Activated naive CD4-positive, alpha-beta T cell treated with anti-CD3 and anti-CD28 coated beads, Interleukin-2, amount 50 U/mL, for 24 hours (primary cell): ENCODE measurements around the gene PACS1.

Experiments
- H3K27ac Mint-ChIP-seq: one replicate; pipeline ENCODE4 v1.8.0; 2021; ENCODE audit warnings: mild to moderate bottlenecking, mixed read lengths
- H3K27me3 Mint-ChIP-seq: one replicate; pipeline ENCODE4 v1.8.0; 2021; ENCODE audit warnings: mixed read lengths
- H3K36me3 Mint-ChIP-seq: one replicate; pipeline ENCODE4 v1.8.0; 2021; ENCODE audit warnings: mixed read lengths
- H3K4me1 Mint-ChIP-seq: one replicate; pipeline ENCODE4 v1.8.0; 2021; ENCODE audit warnings: mixed read lengths
- H3K4me3 Mint-ChIP-seq: one replicate; pipeline ENCODE4 v1.8.0; 2021; ENCODE audit warnings: mild to moderate bottlenecking, mixed read lengths
- H3K9me3 Mint-ChIP-seq: one replicate; pipeline ENCODE4 v1.8.0; 2021; ENCODE audit warnings: mixed read lengths

Gene PACS1

GRCh38 chr11:66221012-66221411 lies 150.9 kb downstream of the PACS1 start:
- H3K4me3 Mint-ChIP-seq, result no peak overlapping the region
- no peaks in the 10 kb centered on the region for H3K27me3 Mint-ChIP-seq
- peaks cover 11% of the 10 kb centered on the region for H3K36me3 Mint-ChIP-seq
- H3K4me1 Mint-ChIP-seq, result peaks cover 22% of the 10 kb centered on the region
- no peaks in the 10 kb centered on the region for H3K9me3 Mint-ChIP-seq
- H3K27ac Mint-ChIP-seq, result peak overlapping the region; percentile 84

DNA sequence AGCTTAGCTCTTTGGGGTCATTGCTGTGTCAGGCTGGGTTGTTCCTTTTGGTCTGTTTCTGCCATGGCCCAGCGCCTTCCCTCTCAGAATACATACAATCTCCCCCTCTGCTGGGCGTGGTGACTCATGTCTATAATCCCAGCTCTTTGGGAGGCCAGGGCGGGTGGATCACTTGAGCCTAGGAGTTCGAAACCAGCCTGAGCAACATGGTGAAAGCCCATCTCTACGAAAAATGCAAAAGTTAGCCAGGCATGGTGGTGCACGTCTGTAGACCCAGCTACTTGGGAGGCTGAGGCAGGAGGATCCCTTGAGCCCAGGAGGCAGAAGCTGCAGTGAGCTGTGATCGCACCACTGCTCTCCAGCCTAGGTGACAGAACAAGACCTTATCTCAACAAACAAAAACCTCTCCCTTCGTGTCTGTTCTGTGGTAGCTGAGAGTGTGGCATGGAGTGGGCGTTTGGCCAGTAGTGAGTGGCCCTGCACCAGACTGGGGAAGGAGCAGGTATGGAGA lies 151.7 kb downstream of the PACS1 start:
- Mint-ChIP-seq H3K4me3 (no peak overlapping the region), H3K36me3 (peaks cover 8% of the 10 kb centered on the region), H3K27ac (peak overlapping the region; percentile 97), H3K9me3 (no peaks in the 10 kb centered on the region), H3K4me1 (peaks cover 22% of the 10 kb centered on the region), H3K27me3 (no peaks in the 10 kb centered on the region)

- Mint-ChIP-seq H3K27ac (peak overlapping the region; percentile 97), H3K9me3 (no peaks in the 10 kb centered on the region), H3K4me3 (peak overlapping the region; percentile 47), H3K4me1 (peaks cover 22% of the 10 kb centered on the region), H3K27me3 (no peaks in the 10 kb centered on the region), H3K36me3 (peaks cover 8% of the 10 kb centered on the region)
Measured at GRCh38 chr11:66222358-66223149, 152.5 kb downstream of the PACS1 start.

DNA sequence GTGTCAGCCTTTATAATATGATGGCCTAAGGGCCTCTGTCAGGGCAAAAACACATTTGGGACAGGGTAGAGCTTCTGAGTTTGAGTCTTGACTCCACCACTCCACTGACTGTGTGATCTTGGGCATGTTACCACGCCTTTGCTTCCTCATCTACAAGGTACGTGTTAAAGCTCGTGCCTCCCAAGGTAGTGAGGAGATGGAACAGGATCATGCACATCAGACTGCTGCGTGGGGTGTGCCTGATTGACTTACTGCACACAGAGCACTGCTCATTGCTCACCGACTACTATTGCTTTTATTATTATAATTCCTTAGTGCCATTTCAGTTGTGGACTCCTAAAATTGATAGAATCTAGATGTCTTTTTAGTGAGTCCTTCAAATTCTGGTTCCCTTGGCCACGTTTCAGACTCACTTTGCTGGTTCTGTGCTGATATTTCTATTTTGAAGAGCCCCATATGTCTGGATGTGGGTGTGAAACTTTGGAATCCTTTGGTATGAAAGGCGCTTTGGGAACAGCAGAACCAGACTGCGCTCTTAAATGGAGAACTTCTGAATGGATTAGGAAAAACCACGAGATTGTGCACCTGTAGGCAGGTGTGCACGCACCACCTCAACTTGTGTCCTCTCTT lies 154.3 kb downstream of the PACS1 start:
- H3K27ac Mint-ChIP-seq, result no peak overlapping the region
- no peaks in the 10 kb centered on the region for H3K27me3 Mint-ChIP-seq
- no peaks in the 10 kb centered on the region for H3K9me3 Mint-ChIP-seq
- peaks cover 17% of the 10 kb centered on the region for H3K4me1 Mint-ChIP-seq
- no peak overlapping the region for H3K4me3 Mint-ChIP-seq
- peaks cover 4% of the 10 kb centered on the region for H3K36me3 Mint-ChIP-seq

DNA sequence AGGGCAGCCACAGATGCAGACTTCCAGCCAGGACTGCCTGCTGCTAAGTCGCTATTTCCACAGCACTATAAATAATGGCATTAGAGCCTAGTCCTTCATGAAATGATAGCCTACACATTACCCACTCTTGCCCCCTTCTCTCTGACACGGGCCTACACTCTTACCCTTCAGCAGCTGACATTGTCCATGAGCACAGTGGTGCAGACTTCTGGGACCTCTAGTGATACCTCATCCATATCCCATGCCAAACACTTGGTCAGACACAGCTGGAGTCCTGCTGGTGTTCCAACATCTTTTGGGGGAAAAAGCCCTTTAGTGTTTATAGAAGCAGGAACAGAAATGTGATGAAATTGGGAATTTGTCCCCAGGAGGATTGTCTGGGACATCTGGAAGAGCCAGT lies 155.0 kb downstream of the PACS1 start:
- Mint-ChIP-seq H3K4me3 (no peak overlapping the region), H3K27ac (no peak overlapping the region), H3K4me1 (peaks cover 17% of the 10 kb centered on the region), H3K36me3 (peaks cover 4% of the 10 kb centered on the region), H3K27me3 (no peaks in the 10 kb centered on the region), H3K9me3 (no peaks in the 10 kb centered on the region)

GRCh38 chr11:66226101-66226500 lies 156.0 kb downstream of the PACS1 start:
- Mint-ChIP-seq H3K4me3 (no peak overlapping the region), H3K36me3 (peaks cover 4% of the 10 kb centered on the region), H3K27me3 (no peaks in the 10 kb centered on the region), H3K27ac (peak overlapping the region; percentile 46), H3K4me1 (peaks cover 17% of the 10 kb centered on the region), H3K9me3 (no peaks in the 10 kb centered on the region)

- H3K4me3 Mint-ChIP-seq, result no peak overlapping the region
- peaks cover 5% of the 10 kb centered on the region for H3K4me1 Mint-ChIP-seq
- no peak overlapping the region for H3K27ac Mint-ChIP-seq
- no peaks in the 10 kb centered on the region for H3K27me3 Mint-ChIP-seq
- no peaks in the 10 kb centered on the region for H3K9me3 Mint-ChIP-seq
- H3K36me3 Mint-ChIP-seq, result peaks cover 9% of the 10 kb centered on the region
Measured at GRCh38 chr11:66227700-66228099, 157.6 kb downstream of the PACS1 start.

DNA sequence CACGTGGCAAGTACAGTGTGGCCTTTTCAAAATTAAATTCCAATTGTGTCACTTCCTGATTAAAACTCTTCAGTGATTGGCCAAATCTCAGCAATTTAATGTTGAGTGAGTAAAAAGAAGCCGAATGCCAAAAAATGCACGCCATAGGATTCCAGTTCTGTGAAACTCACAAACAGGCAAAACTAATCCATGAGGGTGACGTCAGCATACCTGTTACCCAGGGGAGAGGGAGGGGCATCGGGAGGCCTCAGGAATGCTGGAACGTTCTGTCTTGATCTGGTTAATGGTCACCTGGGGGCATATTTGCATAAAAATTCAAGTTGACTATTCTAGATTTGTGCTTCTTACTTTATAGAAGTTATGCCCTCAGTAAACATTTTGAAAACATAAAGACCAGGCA lies 158.4 kb downstream of the PACS1 start:
- no peaks in the 10 kb centered on the region for H3K27me3 Mint-ChIP-seq
- H3K4me1 Mint-ChIP-seq, result peaks cover under 1% of the 10 kb centered on the region
- peak overlapping the region; percentile 79 for H3K27ac Mint-ChIP-seq
- H3K36me3 Mint-ChIP-seq, result peaks cover 11% of the 10 kb centered on the region
- no peaks in the 10 kb centered on the region for H3K9me3 Mint-ChIP-seq
- no peak overlapping the region for H3K4me3 Mint-ChIP-seq

DNA sequence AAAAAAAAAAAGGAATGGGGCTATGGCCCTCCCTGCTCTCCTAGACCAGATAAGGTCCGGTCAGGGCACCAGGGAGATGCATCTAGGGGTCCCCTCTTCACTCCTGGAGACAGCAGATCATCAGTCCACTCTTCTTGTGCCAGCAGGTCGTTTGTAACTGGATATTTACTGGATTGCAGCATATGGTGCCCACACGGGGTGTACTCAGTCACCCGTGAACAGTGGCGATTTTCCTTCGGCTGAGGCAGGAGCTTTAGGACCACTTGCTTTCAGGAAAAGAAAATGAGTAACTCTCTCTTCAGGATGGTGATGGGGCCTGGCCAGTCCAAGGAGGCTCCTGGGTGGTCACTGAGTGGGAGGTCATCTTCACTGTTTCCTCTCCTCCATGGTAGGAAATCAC lies 160.1 kb downstream of the PACS1 start:
- H3K4me1 Mint-ChIP-seq, result no peaks in the 10 kb centered on the region
- no peak overlapping the region for H3K4me3 Mint-ChIP-seq
- H3K36me3 Mint-ChIP-seq, result peaks cover 10% of the 10 kb centered on the region
- H3K27me3 Mint-ChIP-seq, result no peaks in the 10 kb centered on the region
- no peak overlapping the region for H3K27ac Mint-ChIP-seq
- no peaks in the 10 kb centered on the region for H3K9me3 Mint-ChIP-seq

GRCh38 chr11:66230978-66231377 lies 160.9 kb downstream of the PACS1 start:
- Mint-ChIP-seq H3K4me3 (no peak overlapping the region), H3K27me3 (no peaks in the 10 kb centered on the region), H3K4me1 (no peaks in the 10 kb centered on the region), H3K36me3 (peaks cover 14% of the 10 kb centered on the region), H3K27ac (no peak overlapping the region), H3K9me3 (no peaks in the 10 kb centered on the region)

GRCh38 chr11:66231561-66231960 lies 161.5 kb downstream of the PACS1 start:
- Mint-ChIP-seq H3K4me3 (no peak overlapping the region), H3K4me1 (no peaks in the 10 kb centered on the region), H3K36me3 (peaks cover 14% of the 10 kb centered on the region), H3K27me3 (no peaks in the 10 kb centered on the region), H3K27ac (no peak overlapping the region), H3K9me3 (no peaks in the 10 kb centered on the region)

GRCh38 chr11:66232769-66233168 lies 162.7 kb downstream of the PACS1 start:
- H3K36me3 Mint-ChIP-seq, result peaks cover 14% of the 10 kb centered on the region

GRCh38 chr11:66233301-66233700 lies 163.2 kb downstream of the PACS1 start:
- Mint-ChIP-seq H3K36me3 (peaks cover 14% of the 10 kb centered on the region), H3K4me1 (no peaks in the 10 kb centered on the region), H3K9me3 (no peaks in the 10 kb centered on the region), H3K27ac (no peak overlapping the region), H3K4me3 (no peak overlapping the region), H3K27me3 (no peaks in the 10 kb centered on the region)

More at GRCh38 chr11:66232769-66233168, 162.7 kb downstream of the PACS1 start:
- Mint-ChIP-seq H3K4me3 (no peak overlapping the region), H3K4me1 (no peaks in the 10 kb centered on the region), H3K27me3 (no peaks in the 10 kb centered on the region), H3K9me3 (no peaks in the 10 kb centered on the region), H3K27ac (no peak overlapping the region)

- peak overlapping the region; percentile 63 for H3K27ac Mint-ChIP-seq
- peaks cover 14% of the 10 kb centered on the region for H3K36me3 Mint-ChIP-seq
Measured at GRCh38 chr11:66235141-66235540, 165.1 kb downstream of the PACS1 start.

GRCh38 chr11:66237867-66238266 lies 167.8 kb downstream of the PACS1 start:
- Mint-ChIP-seq H3K27ac (no peak overlapping the region), H3K9me3 (no peaks in the 10 kb centered on the region), H3K27me3 (no peaks in the 10 kb centered on the region), H3K36me3 (peaks cover 8% of the 10 kb centered on the region), H3K4me3 (no peak overlapping the region), H3K4me1 (peaks cover 4% of the 10 kb centered on the region)

More at GRCh38 chr11:66235141-66235540, 165.1 kb downstream of the PACS1 start:
- no peaks in the 10 kb centered on the region for H3K4me1 Mint-ChIP-seq
- no peaks in the 10 kb centered on the region for H3K9me3 Mint-ChIP-seq
- H3K4me3 Mint-ChIP-seq, result no peak overlapping the region
- no peaks in the 10 kb centered on the region for H3K27me3 Mint-ChIP-seq

DNA sequence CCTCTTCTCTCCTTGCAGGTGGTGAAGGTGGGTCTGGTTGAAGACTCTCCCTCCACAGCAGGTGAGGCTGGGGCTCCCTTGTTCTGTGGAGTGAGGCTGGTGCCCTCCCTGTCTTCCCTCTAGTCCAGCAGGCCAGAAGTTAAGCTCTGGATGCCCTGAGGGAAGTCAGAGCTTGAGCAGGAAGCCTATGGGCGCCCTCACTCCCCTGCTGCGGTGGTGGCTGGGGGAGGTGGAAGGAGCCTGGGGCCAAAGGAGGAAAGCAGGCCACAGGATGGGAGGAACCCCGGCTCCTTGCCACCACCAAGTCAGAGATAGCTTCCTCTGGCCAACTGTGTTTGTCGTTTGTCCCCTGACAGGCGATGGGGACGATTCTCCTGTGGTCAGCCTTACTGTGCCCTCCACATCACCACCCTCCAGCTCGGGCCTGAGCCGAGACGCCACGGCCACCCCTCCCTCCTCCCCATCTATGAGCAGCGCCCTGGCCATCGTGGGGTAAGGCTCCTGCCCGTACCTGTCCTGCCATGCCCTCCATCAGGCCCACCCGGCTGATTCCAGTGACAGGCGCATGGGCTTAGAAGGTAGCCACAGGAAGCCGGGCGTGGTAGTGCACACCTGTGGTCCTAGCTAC lies 168.8 kb downstream of the PACS1 start:
- Mint-ChIP-seq H3K9me3 (no peaks in the 10 kb centered on the region), H3K27ac (no peak overlapping the region), H3K27me3 (no peaks in the 10 kb centered on the region), H3K4me3 (no peak overlapping the region), H3K4me1 (peaks cover 4% of the 10 kb centered on the region), H3K36me3 (peaks cover 6% of the 10 kb centered on the region)
